HG02943 (cell line): Measurements from ENCODE around the gene OSBPL10.

Experiments
- ATAC-seq: cut with Tn5 transposase; IDR thresholded peaks from one replicate; pipeline ENCODE4 v1.9.1; 2021; ENCODE audit warnings: mild to moderate bottlenecking, low read depth, moderate library complexity; ENCODE audit not compliant: unreplicated experiment

The OSBPL10 gene

DNA sequence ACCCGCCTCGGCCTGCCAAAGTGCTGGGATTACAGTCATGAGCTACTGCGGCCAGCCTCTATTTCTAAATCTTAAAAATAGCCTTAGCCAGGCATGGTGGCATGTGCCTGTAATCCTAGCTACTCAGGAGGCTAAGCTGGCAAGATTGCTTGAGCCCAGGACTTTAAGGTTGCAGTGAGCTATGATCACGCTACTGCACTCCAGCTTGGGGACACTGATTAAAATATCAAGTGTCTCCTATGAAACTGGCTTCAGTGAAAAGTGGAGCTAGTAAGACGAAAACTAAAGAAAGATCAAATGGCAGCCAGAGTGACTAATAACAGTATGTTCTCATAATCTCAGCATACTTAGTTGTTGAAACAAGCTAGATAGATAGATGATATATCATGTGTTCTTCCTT lies 335.8 kb downstream of the OSBPL10 start:
- ATAC-seq: no peak

DNA sequence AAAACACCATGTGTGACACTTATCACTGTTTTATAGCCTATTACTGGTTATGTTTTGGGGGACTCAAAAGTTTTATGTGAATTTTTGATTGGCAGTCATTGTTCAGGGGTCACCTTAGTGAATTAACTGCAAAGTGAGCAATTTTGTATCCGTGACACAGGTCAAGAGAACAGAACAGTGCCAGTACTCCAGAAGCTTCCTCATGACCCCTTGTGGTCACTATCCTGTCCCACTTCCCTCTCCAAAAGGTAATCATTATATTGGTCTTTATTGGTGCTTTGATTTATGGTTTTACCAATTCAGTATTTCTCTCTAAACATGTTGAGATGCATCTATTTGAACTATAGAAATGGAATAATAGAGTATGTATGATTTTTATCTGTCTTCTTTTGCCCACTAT lies 341.2 kb downstream of the OSBPL10 start:
- ATAC-seq: no peak

DNA sequence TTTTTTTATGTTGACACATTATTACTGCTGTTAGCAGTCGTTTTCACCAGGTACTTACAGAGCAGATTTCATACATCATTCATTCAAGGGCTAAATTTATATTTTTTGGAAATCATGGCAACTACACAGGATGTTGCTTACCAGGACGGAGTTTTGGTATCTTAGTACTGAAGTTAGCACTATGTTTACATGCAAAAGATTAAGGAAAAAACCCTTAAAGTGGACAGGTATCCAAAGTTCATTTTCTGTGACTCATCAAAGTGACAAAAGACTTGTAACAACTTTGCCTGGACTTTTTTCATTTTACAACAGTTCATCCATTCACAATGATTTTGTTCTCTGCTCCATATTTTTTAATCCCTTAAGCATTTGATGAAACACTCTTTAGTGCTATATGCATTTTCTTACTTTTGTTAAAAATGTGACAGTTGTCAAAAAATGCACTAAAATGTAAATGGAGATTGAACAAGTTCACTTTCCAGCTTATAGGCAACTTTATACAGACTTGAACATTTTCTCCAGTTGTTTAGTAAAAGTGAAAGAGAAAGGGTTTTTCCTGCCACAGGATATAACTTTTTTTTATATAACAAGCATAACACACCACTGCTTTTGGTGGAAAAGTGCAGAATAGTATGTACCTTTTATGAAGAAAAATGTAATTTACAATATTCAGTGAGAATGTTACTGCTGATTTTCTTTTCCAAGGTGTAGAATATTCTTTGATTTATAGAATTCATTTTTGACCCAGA lies 344.2 kb downstream of the OSBPL10 start:
- no peak for ATAC-seq

DNA sequence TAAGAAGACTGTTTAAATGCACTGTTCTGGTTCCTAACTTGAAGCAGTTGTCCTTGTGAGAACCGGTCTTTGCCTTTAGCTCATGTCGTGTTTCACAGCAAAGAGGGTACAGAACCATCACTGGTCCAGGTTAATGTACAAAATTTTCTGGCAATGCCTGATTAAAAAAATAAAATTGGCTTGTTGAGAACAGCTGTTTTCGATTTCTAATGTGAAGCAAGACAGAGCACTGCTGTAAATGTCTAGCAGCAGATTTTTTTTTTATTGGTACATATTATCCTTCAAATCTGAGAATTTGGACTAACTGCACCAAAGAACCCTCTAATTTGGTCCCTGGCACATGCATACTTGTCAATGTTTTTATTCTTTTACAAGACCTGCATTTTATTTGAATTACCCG lies 345.0 kb downstream of the OSBPL10 start:
- ATAC-seq: no peak

DNA sequence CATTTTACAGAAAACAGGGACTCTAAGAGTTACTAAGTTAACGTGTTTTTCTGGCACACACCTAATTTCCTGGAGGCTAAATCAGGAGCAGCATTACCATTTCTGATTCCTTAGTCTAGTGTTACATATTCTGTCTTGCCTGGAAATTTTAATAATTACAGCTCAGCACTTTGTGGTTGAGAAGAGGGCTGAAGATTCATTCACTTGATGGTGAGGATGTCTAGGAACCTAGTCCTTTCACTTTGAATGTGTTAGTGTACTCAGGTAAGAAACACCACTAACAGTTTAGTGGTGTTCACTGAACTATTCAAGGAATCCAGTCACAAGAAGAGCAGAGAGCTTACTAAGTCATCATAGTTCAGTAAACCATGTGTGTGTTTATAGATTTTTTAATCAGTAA lies 345.5 kb downstream of the OSBPL10 start:
- ATAC-seq: no peak

DNA sequence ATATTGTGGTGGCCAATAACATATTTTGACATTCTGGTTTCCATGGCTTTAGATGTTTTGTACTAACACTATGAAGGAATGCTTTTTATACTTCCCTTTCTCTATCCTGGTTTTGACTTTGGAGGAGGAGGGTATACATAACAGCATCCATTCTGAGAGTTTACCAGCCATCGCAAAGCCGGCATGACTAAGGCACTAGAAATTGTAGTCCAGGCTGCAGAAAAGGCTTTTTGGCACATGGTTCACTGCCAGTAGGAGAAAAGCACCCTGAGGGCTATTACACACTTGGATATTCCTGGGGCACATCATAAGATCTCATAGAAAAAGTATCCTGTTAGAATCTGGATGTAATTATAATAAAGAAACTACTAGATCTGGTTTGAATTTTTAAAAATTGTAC lies 346.6 kb downstream of the OSBPL10 start:
- ATAC-seq: no peak

DNA sequence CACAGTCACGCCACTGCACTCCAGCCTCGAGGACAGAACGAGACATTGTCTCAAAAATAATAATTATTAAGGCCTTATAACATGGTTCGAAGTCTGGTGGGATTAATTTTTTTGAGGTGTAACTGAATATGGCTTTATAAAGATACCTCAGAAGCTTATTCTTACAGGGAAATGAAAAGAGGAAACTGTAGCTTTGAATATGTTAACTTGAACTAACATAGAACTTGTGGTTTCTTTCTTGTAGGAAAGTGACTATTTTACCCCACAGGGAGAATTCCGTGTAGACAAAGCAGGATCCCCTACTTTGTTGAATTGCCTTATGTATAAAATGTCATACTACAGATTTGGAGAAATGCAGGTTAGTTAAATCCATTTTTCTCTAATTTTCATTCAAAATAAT lies 352.0 kb downstream of the OSBPL10 start:
- ATAC-seq: no peak

DNA sequence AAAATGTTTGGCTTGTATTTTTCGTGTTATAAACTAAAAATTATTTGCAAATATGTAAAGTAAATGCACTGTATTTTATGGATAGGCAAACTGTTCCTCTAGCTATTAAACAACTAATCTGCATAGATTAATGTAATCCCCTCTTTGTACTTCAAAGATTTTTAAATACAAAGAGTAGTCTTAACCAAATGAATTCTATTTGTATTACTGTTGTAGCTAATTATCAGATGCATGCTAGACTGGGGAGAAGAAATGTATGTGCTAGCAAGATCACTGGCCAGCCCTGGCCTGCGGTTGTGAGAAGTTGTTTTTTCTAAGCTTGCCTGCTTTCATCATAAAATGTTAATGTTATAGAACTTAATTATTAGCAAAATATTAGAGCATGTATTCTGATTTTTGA lies 355.7 kb downstream of the OSBPL10 start:
- ATAC-seq: no peak

DNA sequence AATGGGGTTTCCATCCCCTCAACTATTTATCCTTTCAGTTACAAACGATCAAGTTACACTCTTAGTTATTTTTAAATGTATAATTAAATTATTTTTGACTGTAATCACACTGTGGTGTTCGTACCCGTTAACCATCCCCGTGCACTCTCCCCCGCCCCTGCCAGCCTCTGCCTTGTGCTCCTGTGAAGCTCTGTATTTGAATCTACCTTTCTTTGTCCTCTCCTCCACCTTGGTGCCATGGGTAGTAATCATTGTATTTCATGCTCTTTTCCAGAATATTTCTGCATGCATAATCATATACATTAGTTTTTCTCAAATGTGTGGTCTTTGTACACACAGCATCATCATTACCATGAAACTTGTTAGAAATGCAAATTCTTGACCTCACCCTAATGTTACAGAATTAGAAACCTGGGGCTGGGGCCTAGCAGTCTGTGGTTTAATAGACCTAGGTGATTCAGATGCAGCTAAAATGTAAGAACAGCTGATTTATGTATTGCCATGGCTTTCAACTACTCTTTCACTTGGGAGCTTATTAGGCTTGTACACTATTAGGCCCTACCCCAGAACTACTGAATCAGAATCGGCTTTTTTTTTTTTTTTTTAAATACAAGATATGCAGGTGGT lies 356.9 kb downstream of the OSBPL10 start:
- no peak for ATAC-seq

DNA sequence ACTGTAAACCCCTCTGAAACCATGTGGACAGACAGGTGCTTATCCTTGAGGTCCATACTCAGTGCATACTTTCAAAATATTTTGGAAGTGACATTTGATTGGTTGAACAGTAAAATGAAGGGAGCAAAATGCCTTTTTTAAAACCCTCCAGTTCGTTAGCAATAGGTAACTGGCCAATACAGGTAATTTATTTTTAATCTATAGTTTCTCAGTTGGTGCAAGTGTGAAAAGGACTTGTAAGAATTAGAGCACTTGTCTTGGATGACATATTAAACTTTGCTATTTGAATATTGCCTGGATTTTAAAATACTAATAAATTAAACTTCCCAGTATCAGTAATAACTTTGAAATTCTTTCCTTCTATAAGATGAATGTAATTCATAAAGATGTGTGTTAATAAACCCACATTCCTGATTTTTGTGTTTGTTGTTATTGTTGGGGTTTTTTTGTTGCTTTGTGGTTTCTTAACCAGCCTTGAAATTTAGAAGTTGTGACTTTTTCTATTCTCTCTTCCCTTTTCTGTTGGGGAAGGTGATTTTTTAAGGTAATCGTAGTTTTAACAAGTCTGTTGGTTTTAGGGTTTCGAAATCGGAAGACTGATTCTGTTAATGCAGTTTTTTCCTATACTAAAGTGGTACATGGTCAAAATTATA lies 358.3 kb downstream of the OSBPL10 start:
- peak; percentile 53 for ATAC-seq

DNA sequence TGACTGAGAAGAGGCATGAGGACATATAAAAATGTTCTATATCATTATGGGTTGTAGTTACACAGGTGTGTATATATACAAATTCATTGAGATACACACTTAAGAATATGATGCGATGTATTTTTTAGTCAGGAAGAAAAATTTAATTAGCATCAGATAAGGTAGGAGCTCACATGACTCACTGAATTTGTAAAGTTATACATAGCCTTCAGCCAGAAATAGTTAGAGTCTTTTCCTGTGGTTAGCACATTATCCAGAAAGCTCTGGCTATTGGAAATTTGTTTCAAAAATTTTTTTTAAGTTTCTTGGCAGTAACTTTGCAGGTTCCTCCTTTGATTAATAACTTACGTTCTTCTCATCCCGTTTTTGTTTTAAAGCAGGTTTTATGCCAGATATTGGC lies 359.7 kb downstream of the OSBPL10 start:
- ATAC-seq: no peak

DNA sequence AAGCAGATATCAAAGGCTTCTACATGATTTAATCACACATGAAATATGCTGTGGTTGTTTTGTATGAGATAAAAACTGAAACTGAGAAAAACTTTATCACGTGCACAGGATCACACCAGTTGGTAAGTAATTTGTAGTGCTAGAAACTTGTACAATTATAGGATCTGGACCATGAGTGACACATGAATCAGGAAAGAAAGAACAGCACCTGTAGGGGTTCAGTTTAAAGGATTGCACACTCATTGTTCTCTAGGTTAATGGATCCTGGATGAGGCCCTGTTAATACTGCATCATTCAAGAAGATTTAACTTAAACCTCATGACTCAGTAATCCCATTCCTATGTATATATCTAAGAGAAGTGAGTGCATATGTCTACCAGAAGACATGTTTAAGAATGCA lies 360.4 kb downstream of the OSBPL10 start:
- ATAC-seq: no peak

DNA sequence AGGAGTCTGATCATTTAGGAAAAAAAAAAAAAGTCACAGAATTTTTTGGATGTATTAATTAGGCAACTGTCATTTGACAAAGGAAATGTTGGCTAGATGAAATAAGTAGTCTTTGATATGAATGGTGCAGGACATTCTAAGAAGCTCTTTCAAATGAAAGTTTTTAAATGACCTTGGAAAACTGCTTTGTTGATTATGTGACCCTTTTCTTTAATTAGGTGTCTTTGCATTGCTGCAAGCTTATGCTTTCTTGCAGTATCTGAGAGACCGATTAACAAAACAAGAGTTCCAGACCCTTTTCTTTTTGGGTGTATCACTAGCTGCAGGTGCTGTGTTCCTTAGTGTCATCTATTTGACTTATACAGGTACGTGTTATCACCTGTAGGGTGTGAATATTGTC lies 364.4 kb downstream of the OSBPL10 start:
- ATAC-seq: no peak

DNA sequence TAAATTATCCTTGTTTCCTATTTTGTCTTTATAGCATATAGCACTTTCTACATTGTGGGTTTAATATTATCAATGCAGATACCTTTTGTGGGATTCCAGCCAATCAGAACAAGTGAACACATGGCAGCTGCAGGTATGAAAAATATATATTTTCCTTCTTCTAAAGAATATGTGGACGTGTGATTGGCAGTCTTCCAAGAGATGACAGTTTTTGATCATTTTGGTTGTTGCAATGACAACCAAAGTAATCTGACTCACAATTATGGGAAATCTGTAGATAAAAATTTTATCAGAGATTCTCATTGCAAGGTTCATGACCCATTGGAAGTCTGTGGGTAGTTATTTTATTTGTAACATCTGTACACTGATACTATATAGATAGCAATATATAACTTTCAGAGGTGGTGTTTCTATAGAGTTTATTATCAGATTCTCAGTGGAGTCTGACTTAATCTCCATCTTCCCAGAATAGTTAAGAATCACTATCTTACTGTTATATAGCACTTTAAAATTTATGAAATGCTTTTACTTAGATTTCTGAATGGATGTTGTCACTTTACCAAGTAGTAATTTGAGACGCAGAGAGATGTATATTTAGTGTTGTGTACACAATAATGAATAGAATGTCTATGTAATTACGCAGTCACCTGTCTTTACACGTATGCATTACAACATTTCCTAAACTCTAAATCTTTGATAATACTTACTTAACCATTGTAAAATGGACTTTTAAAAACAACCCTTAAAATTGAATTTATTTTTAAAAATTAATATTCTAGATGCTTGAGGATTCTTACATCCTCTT lies 365.8 kb downstream of the OSBPL10 start:
- no peak for ATAC-seq

DNA sequence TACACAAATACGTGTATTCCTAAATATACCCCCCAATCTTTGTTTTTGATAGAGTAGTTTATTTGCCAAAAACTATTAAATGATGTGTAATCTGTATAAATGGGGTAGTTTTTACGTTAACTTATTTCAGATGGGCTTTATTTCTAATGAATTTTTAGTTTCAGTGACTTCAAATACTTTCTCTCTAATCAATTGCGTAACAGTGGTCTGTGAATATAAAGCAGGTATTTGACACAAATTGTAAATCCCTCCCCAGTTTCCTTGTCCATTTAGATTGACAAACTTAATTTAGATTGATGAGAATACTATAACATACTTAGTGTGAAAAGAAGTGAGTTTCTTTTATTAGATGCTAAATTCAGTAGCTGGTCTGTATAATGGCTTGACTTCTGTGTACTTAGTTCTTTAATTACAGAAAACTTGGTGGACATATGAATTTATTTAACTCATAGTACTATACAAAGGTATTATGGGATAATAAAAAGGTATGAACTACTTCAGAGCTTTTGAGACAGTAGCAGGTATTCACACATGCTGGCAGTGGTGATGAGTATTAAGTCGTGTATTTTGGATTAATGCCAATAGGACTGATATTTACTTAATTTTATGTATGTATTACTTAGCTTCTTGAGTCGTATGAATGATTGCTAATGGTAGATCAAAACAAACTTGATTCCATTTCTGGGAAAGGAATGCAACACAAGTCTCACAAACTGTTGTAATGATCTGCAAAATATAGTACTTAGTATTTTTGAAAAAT lies 366.7 kb downstream of the OSBPL10 start:
- ATAC-seq: no peak

DNA sequence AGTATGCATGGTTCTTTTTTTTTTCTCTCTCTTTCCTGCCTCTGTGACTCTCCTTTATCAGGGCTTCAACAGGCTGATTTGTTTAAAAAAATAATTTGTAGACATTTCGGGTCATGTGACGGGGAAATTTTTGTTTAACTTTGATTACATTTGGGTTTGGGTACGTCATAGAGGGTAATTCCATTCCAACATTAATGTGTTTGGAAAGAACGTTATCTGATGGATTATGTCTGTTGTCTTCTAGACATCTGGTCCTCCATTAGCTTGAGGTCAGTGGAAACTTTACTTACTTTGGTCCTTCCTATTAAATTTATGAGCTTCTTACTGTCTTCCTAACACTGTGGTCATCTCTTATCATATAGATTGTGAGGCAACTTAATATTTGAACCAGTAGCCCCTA lies 367.4 kb downstream of the OSBPL10 start:
- no peak for ATAC-seq

DNA sequence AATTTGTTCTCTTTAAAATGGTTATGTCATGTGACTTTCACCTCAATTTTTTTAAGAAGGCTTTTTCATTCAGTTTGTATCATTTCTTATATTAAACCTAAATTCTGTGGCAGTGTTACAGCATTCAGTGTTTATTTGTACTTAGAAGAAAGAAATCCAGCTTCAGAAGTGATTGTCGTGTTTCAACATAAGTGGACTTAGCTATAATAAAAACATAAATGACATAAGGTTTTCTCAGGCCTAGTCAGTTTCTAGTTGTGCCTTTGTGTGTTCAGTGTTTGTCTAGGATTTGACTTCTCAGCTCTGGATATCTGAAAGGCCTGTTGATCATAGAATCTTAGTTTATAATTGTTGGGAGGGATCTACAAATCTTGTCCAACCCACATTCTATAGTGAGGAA lies 367.9 kb downstream of the OSBPL10 start:
- ATAC-seq: no peak
